Measurements from ENCODE around the gene LACTB.

DNA sequence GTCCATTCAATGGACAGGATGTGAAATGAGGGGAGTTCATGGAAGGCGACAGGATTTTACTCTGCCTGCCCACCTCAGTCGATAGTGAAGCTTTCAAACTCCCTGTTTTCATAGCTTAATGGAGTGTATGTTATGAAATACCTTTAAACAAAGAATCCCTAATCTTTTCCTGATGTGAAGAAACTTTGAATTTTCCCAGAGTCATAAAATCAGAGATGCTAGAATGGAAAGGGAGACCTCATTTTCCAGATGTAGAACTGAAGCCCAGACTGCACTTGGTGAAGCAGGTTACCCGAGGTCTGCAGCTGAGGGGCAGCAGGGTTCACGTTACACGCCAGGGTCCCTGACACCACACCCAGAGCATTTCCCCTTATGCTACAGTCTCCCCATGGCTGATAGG, 34.7 kb upstream of the LACTB start:
- TF ChIP-seq POLR2A (IDR thresholded peaks at IDR 0.05; ENCODE audit: low read length) = no peak
- TF ChIP-seq GATA1 (IDR thresholded peaks at IDR 0.05; ENCODE audit: low read depth, low read length) = no peak

Data from erythroblast (primary cell).